Astrocyte of the cerebellum (primary cell): Measurements from ENCODE around the gene CLDND2.
A peak's percentile ranks its signal among the peaks of the same experiment; 100 is the strongest.

Experiments used
- DNase-seq: peaks from one replicate; pipeline ENCODE4 v3.0.0-alpha.2; 2011; ENCODE audit warnings: low read depth
- H3K4me3 ChIP-seq: 2 replicates; pipeline ENCODE4 v1.5.1; 2011; ENCODE audit warnings: mild to moderate bottlenecking, low read depth, low read length, moderate library complexity
- CTCF ChIP-seq: IDR thresholded peaks from 2 replicates; pipeline ENCODE4 v1.5.1; 2012; ENCODE audit warnings: low read length, low read depth, moderate library complexity, mild to moderate bottlenecking; ENCODE audit errors: missing control alignments
- in situ Hi-C: cut with HindIII; loops from 2 replicates; pipeline ENCODE4 v1.10.0; 2017; ENCODE audit warnings: low sequenced_read_pairs

CLDND2 gene

GRCh38 chr19:51365211-51365964 lies 3.4 kb downstream of the CLDND2 start:
- in situ Hi-C loops, result no loop called here
- peak; percentile 24 for TF ChIP-seq CTCF
- no peak for DNase-seq
- peak overlapping the region; percentile 63 for H3K4me3 ChIP-seq

- no peak for DNase-seq
- in situ Hi-C loops, result no loop called here
- H3K4me3 ChIP-seq, result no peak overlapping the region
- no peak for TF ChIP-seq CTCF
These were observed 4.3 kb downstream of the CLDND2 start for GRCh38 chr19:51364200-51365106.

GRCh38 chr19:51361239-51361638 lies 7.6 kb downstream of the CLDND2 start:
- no peak for DNase-seq
- TF ChIP-seq CTCF, result no peak
- in situ Hi-C loops, result no loop called here
- no peak overlapping the region for H3K4me3 ChIP-seq

GRCh38 chr19:51359294-51359693 lies 9.5 kb downstream of the CLDND2 start:
- no peak overlapping the region for H3K4me3 ChIP-seq
- TF ChIP-seq CTCF, result no peak
- DNase-seq, result peak; percentile 79
- in situ Hi-C loops, result no loop called here

- no peak for TF ChIP-seq CTCF
- no peak overlapping the region for H3K4me3 ChIP-seq
- in situ Hi-C loops, result no loop called here
- no peak for DNase-seq
These were observed 10.9 kb downstream of the CLDND2 start for GRCh38 chr19:51357952-51358351.

- no peak for TF ChIP-seq CTCF
- H3K4me3 ChIP-seq, result no peak overlapping the region
- in situ Hi-C loops, result no loop called here
- no peak for DNase-seq
These were observed 12.5 kb downstream of the CLDND2 start for GRCh38 chr19:51356159-51356801.
